GM19324 (cell line): ENCODE data around the gene DLX4.

Experiments used
- ATAC-seq: cut with Tn5 transposase; IDR thresholded peaks from one replicate; pipeline ENCODE4 v1.9.1; 2021; ENCODE audit warnings: mild to moderate bottlenecking, moderate library complexity; ENCODE audit not compliant: unreplicated experiment, low FRiP score

Gene DLX4

DNA sequence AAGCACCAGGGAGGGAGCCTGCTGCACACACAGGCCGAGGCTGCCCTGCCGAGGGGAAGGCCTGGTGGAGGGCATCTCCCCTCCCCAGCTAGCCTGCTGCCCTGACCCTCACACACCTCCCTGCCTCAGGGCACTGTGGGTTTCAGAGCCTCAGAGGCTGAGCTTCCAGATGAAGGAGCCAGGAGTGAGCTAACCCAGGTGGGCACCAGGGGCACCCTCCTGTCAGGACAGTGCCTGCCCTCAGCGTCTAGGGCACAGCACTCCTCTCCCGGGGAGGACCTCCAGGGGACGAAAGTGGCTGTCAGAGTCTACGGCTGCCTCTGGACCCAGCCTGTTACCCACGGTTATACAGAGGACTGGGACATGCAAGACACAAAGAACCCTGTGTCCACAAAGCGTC, 22.8 kb upstream of the DLX4 start:
- ATAC-seq = no peak

DNA sequence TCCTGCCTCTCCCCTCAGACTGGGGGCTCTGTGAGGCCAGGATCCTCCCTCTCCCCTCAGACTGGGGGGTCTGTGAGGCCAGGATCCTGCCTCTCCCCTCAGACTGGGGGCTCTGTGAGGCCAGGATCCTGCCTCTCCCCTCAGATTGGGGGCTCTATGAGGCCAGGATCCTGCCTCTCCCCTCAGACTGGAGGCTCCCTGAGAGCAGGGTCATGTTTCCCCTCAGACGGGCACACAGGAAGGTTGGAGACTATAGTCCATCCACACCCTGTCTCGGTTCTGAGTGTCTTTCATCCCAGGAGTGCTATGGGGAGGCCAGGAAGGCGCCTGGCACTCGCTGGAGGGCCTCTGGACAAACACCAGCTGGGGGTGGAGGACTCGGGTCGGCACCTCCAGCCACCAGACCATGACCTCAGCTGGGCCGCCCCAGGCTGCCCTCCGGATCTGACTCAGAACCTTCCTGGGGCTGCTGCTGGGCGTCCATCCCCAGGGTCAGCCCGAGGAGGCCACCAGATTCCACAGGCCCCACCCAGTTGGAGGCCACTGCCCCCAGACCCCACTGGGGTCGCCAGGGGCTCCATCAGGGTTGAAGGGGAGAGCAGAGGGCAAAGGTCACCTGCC, 21.9 kb upstream of the DLX4 start:
- ATAC-seq = no peak

DNA sequence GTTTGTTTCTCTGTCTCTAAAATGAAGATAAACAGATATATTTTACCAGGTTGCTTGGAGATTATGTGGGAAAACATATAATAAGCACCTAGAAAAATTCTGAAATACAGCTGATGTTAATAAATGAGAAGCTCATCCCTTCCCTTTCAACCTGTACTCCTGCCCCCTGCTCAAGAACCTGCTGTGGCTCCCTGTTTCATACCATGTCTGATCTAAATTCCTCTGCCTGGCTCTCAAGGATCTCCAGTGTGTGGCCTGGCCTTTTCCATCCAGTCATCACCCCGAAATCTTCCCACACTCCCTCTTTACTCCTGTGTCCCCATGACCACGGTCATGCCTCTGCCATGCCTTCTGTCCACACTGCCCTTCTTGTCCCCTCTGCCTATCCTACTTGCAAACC, 19.4 kb upstream of the DLX4 start:
- ATAC-seq = no peak

DNA sequence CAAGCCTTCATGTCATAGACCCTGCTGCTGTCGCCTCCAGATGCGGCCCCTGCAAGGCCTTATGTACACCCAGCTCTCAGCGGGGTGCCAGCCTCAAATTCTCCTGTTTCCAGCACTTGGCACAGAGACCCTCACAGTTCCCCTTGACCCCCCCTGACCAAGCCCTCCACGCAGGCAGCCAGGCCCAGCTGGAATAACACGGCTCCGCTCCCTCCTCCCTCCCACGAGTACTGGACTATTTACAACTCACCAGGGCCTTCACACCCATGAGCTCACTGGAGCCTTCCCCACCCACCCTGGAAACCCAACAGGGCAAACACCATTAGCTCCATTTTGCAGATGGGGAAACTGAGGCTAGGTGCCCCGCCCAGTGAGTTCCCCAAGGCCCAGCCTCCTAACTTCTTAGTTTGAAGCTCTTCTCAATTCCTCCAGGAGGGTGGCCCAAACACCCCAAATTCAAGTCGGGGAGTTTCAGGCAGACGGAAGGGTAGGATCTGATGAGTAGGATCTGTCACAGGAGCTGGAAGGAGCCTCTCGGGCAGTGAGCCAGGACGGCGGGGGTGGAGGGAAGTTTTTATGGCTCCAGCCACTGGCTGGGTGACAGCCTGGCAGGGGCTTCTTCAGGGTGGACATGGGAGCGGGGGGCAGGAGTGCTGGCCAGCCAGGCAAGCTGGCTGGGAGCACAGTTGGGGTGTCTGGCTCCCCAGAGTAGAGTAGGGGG, 17.5 kb upstream of the DLX4 start:
- ATAC-seq = no peak

DNA sequence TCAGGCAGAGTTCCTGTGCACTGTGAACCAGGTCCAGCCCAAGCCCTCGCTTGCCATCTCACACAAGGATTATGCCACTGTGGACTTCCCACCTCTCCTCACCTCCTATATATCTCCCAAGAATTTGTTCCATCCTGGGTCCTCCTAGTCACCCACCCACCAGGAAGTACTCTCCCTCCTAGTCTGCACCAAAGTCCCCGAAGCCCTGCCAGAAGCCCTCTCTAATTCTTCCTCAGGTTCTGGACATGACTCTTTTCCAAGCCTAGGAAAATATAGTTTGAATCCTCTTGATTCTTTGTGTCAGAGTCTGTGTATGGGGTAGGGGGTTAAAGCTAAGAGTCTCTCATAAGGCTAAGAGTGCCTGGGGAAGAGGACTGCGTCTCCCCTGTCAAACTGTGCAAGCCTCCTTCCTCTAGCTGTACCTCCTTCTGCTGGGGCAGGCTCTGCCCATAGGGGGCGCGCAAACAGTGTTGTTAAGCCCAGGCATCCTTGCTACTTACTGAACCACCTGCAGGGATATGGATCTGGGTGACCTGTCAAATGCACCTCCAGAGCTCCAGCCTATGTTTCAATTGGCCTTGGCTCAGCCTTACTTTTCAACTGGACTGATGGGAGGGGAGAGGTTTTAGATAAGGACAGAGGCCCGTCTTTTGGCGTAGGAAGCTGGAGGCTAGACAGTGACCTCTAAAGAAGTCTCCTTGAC, 16.6 kb upstream of the DLX4 start:
- ATAC-seq = no peak

DNA sequence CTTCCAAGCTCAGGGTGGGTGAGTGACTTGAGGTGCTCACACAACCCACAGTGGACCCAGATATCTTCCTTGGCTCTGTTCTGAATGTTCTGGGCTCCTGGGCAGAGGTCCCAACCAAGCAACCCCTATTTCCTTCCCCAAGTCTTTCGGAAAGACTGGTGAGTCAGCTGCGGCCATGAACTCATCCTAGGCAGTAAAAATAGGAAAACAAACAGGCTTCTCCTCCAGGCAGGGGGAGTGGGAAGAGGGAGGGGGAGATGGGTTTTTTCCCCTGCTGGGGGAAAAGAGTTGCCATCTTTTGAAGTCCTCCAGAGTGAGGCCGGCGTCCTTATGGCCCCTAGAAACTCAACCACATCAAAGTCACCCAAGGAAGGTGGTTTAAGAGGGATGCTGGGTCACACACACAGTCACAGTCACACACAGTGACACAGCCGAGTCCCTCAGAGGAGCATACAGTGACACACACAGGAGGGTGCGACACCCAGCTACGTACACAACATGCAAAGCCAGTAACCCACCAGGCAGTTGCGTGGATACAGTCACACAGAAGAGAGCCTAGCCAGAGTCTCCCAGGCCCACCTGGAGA, 16.0 kb upstream of the DLX4 start:
- ATAC-seq = no peak

DNA sequence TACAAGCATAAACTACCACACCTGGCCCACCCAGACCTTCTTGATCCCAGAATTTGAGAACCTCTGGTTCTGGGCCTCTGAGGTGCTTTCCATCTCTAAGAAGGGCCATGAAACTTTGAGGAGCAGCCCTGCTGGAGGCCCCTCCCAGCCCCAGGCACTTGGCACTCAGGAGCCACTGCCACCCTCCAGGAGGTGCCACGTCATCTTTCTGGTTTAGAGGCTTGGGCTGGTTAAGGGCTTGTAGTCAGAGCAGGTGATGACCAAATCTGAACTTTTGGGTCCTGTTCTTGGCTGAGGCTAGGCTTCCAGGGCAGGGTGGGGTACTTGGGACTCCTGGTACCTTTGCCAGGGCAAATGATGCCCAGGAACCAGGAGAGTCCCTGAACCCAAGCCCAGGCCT, 13.8 kb upstream of the DLX4 start:
- ATAC-seq = no peak

DNA sequence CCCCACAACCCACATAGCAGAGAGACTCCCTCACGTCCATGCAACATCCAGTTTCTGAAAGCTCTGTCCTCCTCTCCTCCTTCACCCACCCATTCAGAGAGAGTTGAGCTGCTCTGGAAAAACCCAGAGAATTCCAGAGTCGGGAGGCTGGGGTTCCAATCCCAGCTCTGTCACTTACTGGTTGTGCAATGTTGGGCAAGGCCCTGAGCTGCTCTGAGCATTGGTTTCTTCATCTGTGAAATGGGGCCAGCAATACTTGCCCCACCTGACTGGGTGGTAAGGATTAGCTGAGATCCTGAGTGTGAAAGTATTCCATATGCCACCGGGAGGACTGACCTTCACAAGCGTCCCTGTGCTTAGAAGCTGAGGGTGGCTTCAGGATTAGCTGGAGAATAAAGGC, 12.2 kb upstream of the DLX4 start:
- no peak for ATAC-seq

DNA sequence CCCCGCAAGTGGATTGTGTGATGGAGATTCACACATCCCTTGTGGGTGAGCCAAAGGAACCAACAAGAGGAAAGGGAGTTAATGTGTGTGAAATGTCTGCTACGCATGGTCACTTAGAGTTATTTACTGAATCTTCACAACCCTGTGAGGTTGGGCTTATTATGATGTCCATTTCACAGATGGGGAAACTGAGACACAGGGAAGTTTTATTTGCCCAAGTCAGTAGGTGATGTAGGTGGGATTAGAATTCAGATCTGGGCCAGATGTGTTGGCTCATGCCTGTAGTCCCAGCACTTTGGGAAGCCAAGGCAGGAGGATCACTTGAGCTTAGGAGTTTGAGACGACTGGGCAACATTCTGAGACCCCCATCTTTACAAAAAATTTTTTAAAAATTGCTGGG, 11.6 kb upstream of the DLX4 start:
- no peak for ATAC-seq

DNA sequence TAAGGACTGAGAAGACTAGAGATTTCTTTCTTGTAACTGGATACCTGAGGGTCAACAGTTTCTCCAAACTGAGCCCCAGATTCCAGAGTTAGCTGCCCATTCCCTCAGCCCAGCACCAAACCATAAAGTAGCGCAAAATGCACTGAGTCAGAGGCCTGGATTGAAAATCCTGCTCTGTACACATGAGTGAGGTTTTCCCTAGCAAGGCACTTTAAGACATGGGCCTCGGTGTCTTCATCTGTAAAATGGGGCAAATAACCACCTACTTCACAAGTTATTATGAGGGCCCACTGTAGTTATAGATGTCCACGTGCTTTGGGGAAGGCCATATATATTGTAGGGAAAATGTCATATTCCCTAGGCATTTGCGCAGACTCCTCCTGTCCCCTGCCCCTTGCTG, 10.3 kb upstream of the DLX4 start:
- no peak for ATAC-seq

DNA sequence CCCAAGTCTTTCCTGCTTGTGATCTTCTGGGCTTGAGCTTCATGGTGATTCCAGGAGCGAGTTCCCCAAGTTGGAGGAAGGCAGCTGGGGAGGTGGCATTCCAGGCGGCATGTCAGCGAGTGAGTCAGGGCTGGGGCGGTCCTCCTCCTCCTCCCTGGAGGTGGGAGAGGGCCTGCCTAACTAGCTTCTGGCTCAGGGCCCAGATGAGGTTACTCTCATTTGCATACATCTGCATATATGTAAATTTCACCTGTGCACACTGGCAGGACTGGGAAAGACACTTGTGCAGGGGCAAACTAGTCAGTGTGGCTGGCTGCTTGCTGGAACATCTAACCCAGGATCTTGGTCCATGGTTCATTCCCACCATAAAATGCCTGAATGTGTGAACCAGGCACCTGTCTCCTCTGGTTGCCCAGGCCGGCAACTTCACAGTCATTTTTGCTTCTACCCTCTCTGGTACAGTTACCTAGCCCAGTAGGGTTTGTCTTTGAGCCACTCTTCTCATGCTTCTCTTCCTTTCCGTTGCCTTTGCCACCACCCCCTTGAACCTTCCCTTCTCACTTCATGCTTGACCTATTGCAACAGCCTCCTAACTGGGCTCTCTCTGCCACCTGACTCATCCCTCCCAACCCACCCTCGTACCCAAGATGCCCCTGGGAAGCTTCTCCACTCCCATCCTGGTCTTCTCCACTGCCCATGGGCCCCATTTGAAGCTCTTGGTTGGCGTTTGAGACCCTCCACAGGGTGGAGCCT, 9.6 kb upstream of the DLX4 start:
- no peak for ATAC-seq

DNA sequence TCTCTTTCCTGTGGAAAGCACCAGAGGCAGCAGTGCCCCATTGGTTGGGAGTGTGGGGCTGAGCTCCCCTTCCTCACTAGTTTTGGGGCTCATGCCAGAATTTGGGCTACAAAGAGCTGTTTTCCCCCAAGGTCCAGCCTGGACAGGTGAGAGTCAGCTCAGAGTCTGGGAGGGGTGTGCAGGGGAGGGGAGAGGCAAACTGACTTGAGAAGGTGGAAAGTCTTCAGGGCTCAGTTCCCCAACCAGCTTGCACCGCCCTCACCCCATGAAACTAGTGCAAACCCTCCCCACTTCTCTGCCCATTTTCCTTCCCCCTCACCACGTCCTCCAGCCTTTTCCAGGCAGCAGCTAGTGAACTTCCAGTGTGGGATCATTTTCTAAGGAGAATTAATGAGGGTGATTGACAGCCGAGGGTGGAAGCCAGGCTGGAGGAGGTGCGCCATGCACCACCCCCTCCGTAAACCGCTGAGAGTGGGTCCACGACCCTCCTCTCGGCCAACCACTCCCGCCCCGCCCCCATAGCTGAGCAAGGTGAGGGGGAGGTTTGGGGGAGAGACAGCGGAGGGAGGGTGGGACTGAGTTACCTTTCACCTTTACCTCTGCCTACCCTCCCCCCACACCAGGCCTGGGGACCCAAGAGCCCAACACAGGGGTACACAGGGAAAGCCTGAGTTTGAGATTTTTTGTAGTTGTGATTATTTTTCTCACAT, 6.2 kb upstream of the DLX4 start:
- no peak for ATAC-seq

DNA sequence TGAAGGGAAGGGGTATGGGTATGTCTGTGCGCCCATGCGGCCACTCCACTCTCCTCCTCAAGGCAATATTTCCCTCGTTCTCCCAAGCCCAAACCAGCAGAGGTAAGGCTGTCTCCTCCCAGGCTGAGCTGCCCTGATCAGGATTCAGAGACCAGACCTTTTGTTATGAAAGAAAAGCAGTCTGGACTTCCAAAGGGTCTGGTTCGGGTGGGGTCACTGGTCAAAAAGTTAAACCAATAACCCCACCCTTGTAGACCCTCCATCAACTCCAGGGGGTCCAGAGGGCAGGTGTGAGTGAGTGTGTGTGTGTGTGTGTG, 5.7 kb upstream of the DLX4 start:
- no peak for ATAC-seq

DNA sequence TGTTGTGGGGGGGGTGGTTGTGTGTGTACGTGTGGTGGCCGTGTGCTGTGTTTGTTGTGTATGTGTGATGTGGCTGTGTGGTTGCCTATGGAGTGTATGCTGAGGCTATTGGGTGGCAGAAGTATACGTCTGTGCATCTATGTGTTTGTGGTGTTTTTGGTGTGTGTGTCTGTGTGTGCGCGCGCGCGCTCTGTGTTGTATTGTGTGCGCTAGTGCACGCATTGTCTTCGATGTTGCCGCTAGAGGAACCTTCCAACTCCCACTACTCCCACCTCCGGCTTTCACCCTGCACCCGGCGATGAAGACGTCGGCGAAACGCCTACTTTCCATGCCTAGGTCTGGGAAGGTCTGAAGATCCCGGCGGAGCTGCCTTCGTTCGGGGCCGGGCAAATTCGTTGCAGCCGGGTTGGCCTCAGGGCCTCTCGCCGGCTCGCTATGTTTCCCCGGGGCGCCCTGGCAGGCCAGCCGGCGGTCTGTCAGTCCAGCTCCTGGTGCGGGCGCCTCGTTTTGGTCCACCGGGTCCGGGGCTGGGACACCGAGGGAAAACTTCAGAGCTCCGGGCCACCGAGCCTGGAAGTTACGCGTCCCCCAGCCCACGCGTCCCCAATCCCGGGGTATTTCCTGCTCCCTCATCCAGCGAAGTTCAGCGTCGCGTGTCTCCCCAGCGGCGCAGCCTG, 5.2 kb upstream of the DLX4 start:
- ATAC-seq = no peak

DNA sequence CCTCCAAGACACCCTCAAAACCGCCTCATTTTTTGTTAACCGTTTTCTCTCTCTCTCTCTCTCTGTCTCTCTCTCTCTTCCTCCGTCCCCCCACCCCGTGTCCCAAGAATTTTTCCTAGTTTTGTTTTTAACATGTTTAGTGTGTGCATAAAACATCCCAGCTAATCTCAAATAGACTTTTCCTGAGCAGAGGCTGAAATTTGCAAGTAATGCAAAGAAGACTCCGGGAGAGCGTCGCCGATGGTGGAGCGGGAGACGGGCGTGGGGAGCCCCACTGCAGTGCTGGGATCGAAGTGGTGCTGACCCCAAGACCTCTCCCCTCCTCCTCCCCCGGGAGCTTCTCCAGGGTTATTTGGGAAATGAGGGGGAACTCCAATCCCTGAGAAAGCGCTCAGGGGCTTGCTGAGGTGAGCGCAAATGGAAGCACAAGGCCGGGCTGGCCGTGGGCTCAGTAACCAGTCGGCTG, 4.7 kb upstream of the DLX4 start:
- ATAC-seq = no peak

DNA sequence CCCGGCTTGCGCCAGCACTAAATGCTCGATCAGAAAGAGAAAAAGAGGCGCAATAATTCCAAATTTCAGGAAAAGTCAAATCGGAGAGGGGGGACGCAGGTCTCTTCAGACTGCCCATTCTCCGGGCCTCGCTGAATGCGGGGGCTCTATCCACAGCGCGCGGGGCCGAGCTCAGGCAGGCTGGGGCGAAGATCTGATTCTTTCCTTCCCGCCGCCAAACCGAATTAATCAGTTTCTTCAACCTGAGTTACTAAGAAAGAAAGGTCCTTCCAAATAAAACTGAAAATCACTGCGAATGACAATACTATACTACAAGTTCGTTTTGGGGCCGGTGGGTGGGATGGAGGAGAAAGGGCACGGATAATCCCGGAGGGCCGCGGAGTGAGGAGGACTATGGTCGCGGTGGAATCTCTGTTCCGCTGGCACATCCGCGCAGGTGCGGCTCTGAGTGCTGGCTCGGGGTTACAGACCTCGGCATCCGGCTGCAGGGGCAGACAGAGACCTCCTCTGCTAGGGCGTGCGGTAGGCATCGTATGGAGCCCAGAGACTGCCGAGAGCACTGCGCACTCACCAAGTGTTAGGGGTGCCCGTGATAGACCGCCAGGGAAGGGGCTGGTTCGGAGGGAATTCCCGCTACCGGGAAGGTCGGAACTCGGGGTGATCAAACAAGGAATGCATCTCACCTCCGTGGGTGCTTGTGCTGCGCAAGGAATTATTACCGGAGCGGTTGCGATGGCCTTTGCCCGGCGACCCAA, 4.0 kb upstream of the DLX4 start:
- ATAC-seq = no peak

DNA sequence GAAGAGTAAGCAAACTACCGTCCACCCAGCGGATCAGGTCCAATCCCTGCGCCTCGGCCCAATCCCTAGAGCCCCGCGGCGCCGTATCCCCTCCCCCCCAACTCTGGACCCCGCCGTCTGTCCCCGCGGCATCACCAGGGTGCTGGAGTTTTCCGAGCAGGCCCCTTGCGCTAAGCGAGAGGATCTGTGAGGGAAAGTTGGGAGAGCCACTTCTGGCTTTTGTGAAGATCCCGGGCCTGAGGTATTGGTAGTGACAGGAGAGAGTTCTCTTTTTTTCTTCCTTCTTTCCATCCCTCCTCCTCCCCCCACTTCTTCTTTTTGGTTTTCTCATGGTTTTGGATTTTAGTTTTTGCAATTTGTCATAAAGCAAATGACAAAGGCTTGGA, 3.5 kb upstream of the DLX4 start:
- ATAC-seq = no peak

DNA sequence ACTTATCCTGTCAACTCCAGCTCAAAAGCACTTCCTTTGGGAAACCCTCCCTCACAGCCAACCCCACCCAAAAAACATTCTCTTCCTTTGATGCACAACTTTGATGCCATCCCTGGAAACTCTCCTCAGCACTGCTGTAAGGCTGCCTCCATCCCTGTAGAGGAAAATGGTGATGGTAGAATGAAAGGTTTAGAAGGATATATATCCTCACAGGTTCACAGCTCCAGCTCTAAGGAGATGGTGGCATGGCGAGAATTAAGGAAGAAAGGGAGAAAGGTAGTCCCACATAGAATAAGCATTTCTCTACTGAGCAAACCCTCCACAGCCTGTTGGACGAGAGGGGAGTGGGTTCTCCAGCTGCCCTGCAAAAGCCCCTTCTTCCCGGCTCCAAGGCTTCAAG, 2.2 kb upstream of the DLX4 start:
- no peak for ATAC-seq

DNA sequence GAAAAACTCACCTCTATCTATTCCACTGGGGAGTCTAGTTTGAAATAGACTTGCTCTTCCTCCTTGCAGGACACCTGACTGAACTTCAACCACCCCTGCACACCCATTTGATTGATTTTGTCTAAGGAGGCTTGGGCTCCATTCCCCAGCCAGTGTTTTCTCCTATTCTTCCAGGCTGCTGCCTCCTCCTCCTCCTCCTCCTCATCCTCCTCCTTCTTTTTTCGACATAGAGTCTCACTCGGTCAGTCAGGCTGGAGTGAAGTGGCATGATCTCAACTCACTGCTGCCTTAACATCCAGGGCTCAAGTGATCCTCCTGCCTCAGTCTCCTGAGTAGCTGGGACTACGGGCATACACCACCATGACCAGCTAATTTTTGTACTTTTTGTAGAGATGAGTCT, 1.8 kb upstream of the DLX4 start:
- ATAC-seq = no peak
